NT2/D1 (cell line): ENCODE results near the gene BBS9.
"Not testable (repeated sequence)": the region's sequence is repeated elsewhere in the genome, so short reads cannot be mapped to it uniquely, and the experiment has no call there.

Experiments used
- DNase-seq: peaks from one replicate; pipeline ENCODE4 v3.0.0-alpha.2; 2011; ENCODE audit warnings: low read depth, low spot score
- H3K27me3 ChIP-seq: 2 replicates; pipeline ENCODE4 v1.6.0; 2011; ENCODE audit warnings: mild to moderate bottlenecking; ENCODE audit not compliant: insufficient read length, insufficient read depth
- H3K36me3 ChIP-seq: 2 replicates; pipeline ENCODE4 v1.6.1; 2011; ENCODE audit warnings: mild to moderate bottlenecking, low read length, mixed read lengths; ENCODE audit not compliant: insufficient read depth, insufficient read length
- H3K4me1 ChIP-seq: 2 replicates; pipeline ENCODE4 v1.5.1; 2011; ENCODE audit not compliant: insufficient read depth, insufficient read length
- H3K4me3 ChIP-seq: 2 replicates; pipeline ENCODE4 v1.5.1; 2011; ENCODE audit warnings: low read depth; ENCODE audit not compliant: insufficient read length
- H3K9ac ChIP-seq: 2 replicates; pipeline ENCODE4 v1.6.0; 2011; ENCODE audit warnings: low read depth; ENCODE audit not compliant: insufficient read length
- H3K9me3 ChIP-seq: 2 replicates; pipeline ENCODE4 v1.5.1; 2011; ENCODE audit warnings: mild to moderate bottlenecking, low read length; ENCODE audit not compliant: insufficient read depth
- SUZ12 ChIP-seq: IDR thresholded peaks from 2 replicates; pipeline ENCODE4 v1.6.1; 2011; ENCODE audit not compliant: insufficient read length, insufficient read depth; ENCODE audit errors: extremely low read depth
- YY1 ChIP-seq: IDR thresholded peaks from 2 replicates; pipeline ENCODE4 v1.6.1; 2011; ENCODE audit not compliant: insufficient read length, insufficient read depth
- ZNF274 ChIP-seq: IDR thresholded peaks from 2 replicates; pipeline ENCODE4 v1.6.1; 2011; ENCODE audit warnings: mild to moderate bottlenecking, low read depth, low read length

Gene BBS9

DNA sequence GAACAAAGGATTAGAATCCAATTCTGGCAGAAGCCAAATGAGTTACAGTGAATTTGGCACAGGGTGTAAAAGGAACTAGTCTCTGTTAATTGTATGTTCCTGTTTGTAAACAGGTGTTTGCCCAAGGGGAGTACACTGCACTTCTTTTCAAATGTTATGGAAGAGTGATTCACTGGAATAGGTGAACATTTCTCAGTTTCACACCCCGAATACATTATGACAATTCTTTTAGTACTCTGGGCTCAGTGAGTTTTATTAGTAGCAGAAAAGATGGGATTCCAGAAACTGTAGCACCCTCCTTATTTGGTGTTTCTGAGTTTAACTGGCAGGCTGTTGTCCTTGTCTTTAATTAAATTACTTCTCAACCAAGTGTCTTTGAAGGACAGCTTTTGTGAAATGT lies 329.2 kb downstream of the BBS9 start:
- H3K9me3 ChIP-seq, result no peaks in the 10 kb centered on the region
- TF ChIP-seq YY1, result no peak
- no peak for TF ChIP-seq ZNF274
- TF ChIP-seq SUZ12, result no peak
- H3K4me3 ChIP-seq, result no peak overlapping the region
- H3K4me1 ChIP-seq, result no peaks in the 10 kb centered on the region
- no peak for DNase-seq
- H3K9ac ChIP-seq, result no peak overlapping the region
- H3K36me3 ChIP-seq, result no peaks in the 10 kb centered on the region
- no peaks in the 10 kb centered on the region for H3K27me3 ChIP-seq

DNA sequence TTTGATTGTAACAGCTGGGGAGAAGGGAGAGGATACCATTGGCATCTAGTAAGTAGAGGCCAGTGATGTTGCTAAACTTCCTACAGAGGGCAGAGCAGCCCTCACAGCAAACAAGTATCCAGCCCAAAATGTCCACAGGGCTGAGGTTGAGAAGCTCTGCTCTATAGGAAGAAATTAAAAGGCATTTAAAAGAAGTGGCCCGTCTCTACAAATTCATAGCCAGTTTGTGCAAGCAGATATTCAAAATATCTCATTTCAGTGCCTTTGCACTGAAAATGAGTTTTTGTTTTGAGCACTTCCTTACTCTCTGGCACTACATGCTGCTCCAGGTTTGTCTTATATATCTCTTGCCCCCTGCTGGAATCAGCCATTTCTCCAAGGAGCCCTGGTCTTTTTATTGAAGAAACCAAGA lies 330.0 kb downstream of the BBS9 start:
- no peaks in the 10 kb centered on the region for H3K9me3 ChIP-seq
- H3K4me3 ChIP-seq, result no peak overlapping the region
- H3K27me3 ChIP-seq, result no peaks in the 10 kb centered on the region
- no peaks in the 10 kb centered on the region for H3K36me3 ChIP-seq
- H3K4me1 ChIP-seq, result no peaks in the 10 kb centered on the region
- TF ChIP-seq ZNF274 (no peak), SUZ12 (no peak), YY1 (no peak)
- H3K9ac ChIP-seq, result no peak overlapping the region
- peak; percentile 63 for DNase-seq

DNA sequence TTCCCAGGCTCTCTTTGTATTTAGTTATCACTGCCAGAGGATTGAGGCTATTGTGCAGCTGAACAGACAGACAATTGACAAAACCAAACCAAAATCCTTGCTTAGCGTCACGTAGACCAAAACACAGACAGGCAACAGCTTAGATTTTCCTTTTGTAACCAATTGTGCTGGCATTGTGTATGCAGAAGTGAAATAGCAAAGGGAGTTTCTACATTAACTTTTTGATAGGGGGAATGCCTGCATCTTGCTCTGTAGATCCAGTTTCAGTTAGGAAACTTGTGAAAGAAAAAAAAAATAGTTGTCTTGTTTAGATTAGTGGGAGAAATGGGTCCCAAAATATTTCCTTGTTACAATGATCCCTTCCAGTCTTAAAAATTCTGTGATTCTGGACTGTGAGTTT lies 333.8 kb downstream of the BBS9 start:
- no peak for TF ChIP-seq SUZ12
- no peak for TF ChIP-seq YY1
- TF ChIP-seq ZNF274, result no peak
- Histone ChIP-seq H3K27me3 (no peaks in the 10 kb centered on the region), H3K9ac (no peak overlapping the region), H3K4me1 (no peaks in the 10 kb centered on the region), H3K36me3 (no peaks in the 10 kb centered on the region), H3K9me3 (no peaks in the 10 kb centered on the region), H3K4me3 (no peak overlapping the region)
- DNase-seq, result no peak

DNA sequence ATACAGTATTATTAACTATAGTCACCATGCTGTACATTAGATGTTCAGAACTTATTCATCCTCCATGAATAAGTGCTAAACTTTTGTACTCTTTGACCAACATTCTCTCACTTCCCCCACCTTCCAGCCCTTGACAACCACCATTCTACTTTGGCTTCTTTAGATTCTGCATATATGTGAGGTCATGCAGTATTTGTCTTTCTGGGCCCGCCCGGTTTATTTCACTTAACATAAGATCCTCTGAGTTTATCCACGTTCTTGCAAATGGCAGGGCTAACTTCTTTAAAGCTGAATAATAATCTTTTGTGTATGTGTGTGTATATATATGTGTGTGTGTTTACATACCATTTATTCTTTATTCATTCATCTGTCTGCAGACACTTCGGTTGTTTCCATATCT lies 336.8 kb downstream of the BBS9 start:
- no peaks in the 10 kb centered on the region for H3K27me3 ChIP-seq
- H3K9me3 ChIP-seq, result no peaks in the 10 kb centered on the region
- no peak overlapping the region for H3K4me3 ChIP-seq
- no peaks in the 10 kb centered on the region for H3K4me1 ChIP-seq
- no peak for DNase-seq
- no peak overlapping the region for H3K9ac ChIP-seq
- TF ChIP-seq ZNF274, result no peak
- no peak for TF ChIP-seq YY1
- no peak for TF ChIP-seq SUZ12
- H3K36me3 ChIP-seq, result no peaks in the 10 kb centered on the region

DNA sequence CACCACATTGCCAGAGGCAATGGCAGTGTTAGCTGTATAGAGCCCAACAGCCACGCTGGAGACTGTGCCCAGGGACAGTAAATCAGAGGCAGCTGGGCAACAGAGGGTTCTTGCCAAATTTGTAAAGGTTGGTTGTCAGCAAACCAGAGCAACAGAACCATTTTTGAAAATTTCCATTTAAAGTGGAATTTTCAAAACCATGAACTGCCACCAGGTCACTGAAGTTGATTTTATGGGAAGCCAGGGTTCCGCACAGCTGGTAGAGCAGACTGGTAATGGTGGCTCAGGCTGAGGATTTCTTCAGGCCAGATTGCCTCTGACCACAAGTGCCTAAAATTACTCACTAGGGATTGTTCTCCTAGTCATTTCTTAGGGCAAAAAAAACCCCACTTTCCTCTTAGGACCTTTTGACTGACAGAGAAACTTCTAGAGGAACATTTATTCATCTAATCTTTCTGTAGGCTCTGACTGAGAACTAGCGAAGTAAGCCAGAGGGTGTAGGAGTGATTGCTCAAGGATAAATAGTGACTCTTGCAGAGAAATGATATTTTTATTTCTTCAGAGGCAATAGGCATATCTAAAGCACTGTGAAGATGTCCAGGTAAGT lies 342.4 kb downstream of the BBS9 start:
- no peaks in the 10 kb centered on the region for H3K27me3 ChIP-seq
- no peak for DNase-seq
- no peaks in the 10 kb centered on the region for H3K9me3 ChIP-seq
- no peaks in the 10 kb centered on the region for H3K4me1 ChIP-seq
- H3K4me3 ChIP-seq, result no peak overlapping the region
- H3K36me3 ChIP-seq, result no peaks in the 10 kb centered on the region
- TF ChIP-seq SUZ12 (no peak), ZNF274 (no peak), YY1 (no peak)
- no peak overlapping the region for H3K9ac ChIP-seq

DNA sequence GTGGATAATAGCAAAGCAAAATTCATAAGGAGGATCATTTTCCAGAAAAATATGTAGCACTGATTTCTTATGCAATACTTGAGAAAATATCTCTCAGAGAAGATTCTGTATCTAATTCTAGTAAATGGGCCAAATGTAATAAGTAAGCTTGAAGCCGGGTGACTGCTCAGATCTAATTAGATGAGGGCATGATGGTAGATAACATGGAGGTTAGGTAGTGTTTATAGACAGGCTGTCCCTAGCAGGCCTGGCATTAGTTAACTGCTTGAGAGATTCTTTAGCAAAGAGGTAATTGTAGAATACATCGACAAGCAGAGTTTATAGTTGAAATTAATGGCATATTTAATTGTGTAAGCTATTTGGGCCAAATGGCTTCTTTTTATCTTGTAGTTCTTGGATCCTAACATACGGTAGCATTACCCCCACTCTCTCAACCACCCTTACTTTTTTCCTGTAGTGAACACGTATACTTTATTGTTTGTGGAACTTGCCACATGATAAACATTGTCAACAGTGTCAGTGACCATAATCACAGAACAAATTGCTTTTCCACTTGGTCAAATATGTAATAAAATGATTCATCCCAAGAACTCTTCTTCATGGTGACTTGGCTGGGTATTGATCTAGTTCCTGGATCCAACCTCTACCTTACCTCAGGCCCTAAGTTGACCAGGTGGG lies 343.1 kb downstream of the BBS9 start:
- no peaks in the 10 kb centered on the region for H3K4me1 ChIP-seq
- TF ChIP-seq SUZ12, result no peak
- no peak for DNase-seq

DNA sequence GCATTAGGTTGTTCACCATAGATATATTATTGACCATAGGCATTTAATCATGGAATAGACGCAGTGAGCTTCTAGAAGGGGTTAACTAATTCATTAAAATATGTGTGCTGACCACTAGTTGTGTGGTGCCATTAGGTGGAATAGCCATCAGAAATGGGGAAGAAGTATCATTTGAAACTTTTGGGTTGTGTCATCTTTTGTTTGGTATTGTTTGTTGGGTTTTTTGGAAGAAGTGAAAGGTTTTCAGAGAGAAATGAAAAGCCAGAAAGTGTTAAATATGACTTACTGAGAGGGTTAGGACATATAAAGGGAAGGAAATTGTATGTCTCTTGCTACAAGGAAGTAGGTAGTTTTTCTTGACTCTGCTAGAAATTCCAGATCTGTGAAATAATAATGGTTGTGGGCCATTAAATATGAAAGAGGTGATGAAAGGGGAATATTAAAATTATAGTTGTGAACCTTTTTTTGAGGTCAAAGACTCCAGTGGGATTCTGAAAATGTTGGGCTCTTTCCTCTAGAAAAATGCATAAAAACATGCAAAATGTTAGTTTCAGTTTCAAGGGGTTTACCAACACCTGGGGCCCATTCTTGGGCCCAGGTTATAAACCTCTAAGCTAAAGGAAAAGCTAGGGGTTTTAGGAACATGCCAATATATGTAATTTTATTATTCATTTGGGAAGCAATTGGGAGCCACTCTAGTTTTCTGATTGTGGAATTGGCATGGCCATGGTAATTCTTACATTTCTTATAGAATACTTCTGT lies 348.5 kb downstream of the BBS9 start:
- DNase-seq, result no peak

More for the DNA sequence above, 343.1 kb downstream of the BBS9 start:
- Histone ChIP-seq H3K27me3 (no peaks in the 10 kb centered on the region), H3K9me3 (no peaks in the 10 kb centered on the region), H3K4me3 (no peak overlapping the region), H3K9ac (no peak overlapping the region), H3K36me3 (no peaks in the 10 kb centered on the region)

DNA sequence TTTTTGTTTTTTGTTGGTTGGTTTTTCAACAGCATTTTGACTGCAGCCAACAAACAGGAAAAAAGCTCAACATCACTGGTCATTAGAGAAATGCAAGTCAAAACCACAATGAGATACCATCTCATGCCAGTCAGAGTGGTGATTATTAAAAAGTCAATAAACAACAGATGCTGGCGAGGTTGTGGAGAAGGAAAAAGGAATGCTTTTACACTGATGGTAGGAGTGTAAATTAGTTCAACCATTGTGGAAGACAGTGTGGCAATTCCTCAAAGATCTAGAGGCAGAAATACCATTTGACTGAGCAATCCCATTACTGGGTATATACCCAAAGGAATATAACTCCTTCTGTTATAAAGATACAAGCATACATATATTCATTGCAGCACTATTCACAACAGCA lies 355.1 kb downstream of the BBS9 start:
- H3K4me3 ChIP-seq, H3K4me1 ChIP-seq, H3K9ac ChIP-seq, H3K9me3 ChIP-seq, DNase-seq, H3K27me3 ChIP-seq, H3K36me3 ChIP-seq: not testable (repeated sequence)

More for the DNA sequence above, 348.5 kb downstream of the BBS9 start:
- TF ChIP-seq ZNF274 (no peak), YY1 (no peak), SUZ12 (no peak)
- Histone ChIP-seq H3K4me3 (no peak overlapping the region), H3K27me3 (no peaks in the 10 kb centered on the region), H3K36me3 (no peaks in the 10 kb centered on the region), H3K9ac (no peak overlapping the region), H3K9me3 (0 out of 2 replicates have a peak, but pooled peaks cover 6% of the 10 kb centered on the region), H3K4me1 (no peaks in the 10 kb centered on the region)
